CD4-positive, alpha-beta memory T cell (primary cell): Measurements from ENCODE around the gene GNAI1. TPM values are rescaled to one million over a fixed set of nuclear protein-coding genes. Genes with fewer than 3 reads are reported as not detected.
A peak's percentile ranks its signal among the peaks of the same experiment; 100 is the strongest.

ENCODE experiments used
- CTCF ChIA-PET: fragments of 350-600 bp; sonication (Branson Sonifier 250); formaldehyde crosslinking; loops from one replicate; lab custom pipeline; 2021; ENCODE audit warnings: inconsistent platforms; ENCODE audit not compliant: partially characterized antibody; lab: Charles Lee
- POLR2A ChIA-PET: fragments of 350-600 bp; sonication (Branson Sonifier 250); formaldehyde crosslinking; loops from one replicate; lab custom pipeline; 2021; ENCODE audit not compliant: partially characterized antibody; lab: Charles Lee
- DNase-seq, 5 donors: peaks; one replicate each; pipeline versions ENCODE4 v3.0.0 to v3.0.0-alpha.2; 2020 to 2022; ENCODE audit warnings: mixed read lengths in 1 of 5
- H3K27ac ChIP-seq: one replicate; pipeline ENCODE4 v1.7.0; 2013; ENCODE audit warnings: low read depth, low read length
- H3K27me3 ChIP-seq: 2 replicates; pipeline ENCODE4 v1.7.0; 2013; ENCODE audit warnings: mild to moderate bottlenecking, low read length, moderate library complexity; ENCODE audit not compliant: insufficient read depth
- H3K36me3 ChIP-seq: 2 replicates; pipeline ENCODE4 v1.7.0; 2013; ENCODE audit warnings: mild to moderate bottlenecking, low read length, moderate library complexity; ENCODE audit not compliant: insufficient read depth
- H3K4me1 ChIP-seq: 2 replicates; pipeline ENCODE4 v1.7.0; 2013; ENCODE audit warnings: mild to moderate bottlenecking, low read length, moderate library complexity; ENCODE audit not compliant: insufficient read depth
- H3K4me3 ChIP-seq, 2 donors: one replicate each; pipeline ENCODE4 v1.7.0; 2013; ENCODE audit warnings: low read length in 2 of 2, mild to moderate bottlenecking in 1 of 2
- H3K9me3 ChIP-seq, 2 donors: one replicate each; pipeline ENCODE4 v1.7.0; 2013; ENCODE audit warnings: low read length in 2 of 2, control low read depth in 1 of 2; ENCODE audit not compliant: control insufficient read depth in 1 of 2
- H3K27ac Mint-ChIP-seq, 7 donors: one replicate each; pipeline ENCODE4 v1.8.0; 2020 to 2021; ENCODE audit warnings: mixed read lengths in 7 of 7, mild to moderate bottlenecking in 6 of 7, inconsistent platforms in 3 of 7, moderate library complexity in 3 of 7
- H3K27me3 Mint-ChIP-seq, 2 donors: one replicate each; pipeline ENCODE4 v1.8.0; 2020 to 2021; ENCODE audit warnings: mixed read lengths in 2 of 2
- H3K36me3 Mint-ChIP-seq, 2 donors: one replicate each; pipeline ENCODE4 v1.8.0; 2020 to 2021; ENCODE audit warnings: mixed read lengths in 2 of 2, inconsistent platforms in 1 of 2, mild to moderate bottlenecking in 1 of 2
- H3K4me1 Mint-ChIP-seq, 4 donors: one replicate each; pipeline ENCODE4 v1.8.0; 2020 to 2021; ENCODE audit warnings: mixed read lengths in 4 of 4, mild to moderate bottlenecking in 1 of 4
- H3K4me3 Mint-ChIP-seq, 8 donors: one replicate each; pipeline ENCODE4 v1.8.0; 2020 to 2021; ENCODE audit warnings: mixed read lengths in 8 of 8, mild to moderate bottlenecking in 7 of 8, moderate library complexity in 6 of 8, inconsistent platforms in 3 of 8
- H3K9me3 Mint-ChIP-seq, 8 donors: one replicate each; pipeline ENCODE4 v1.8.0; 2020 to 2021; ENCODE audit warnings: mixed read lengths in 8 of 8, mild to moderate bottlenecking in 5 of 8, inconsistent platforms in 3 of 8, moderate library complexity in 1 of 8
- intact Hi-C: fragments of 100-400 bp; cut with micrococcal nuclease; formaldehyde crosslinking; loops from one replicate; pipeline ENCODE4 v1.15.1; 2023
- polyA plus RNA-seq, 2 donors: library from polyadenylated mRNA; unstranded; fragments of 300-500 nt; fragmentation: Illumina TruSeq; gene quantifications; one replicate each; pipeline ENCODE4 v1.2.3, GENCODE V29; 2021
- total RNA-seq, 2 experiments: library from RNA; stranded (reverse); gene quantifications; one replicate each; pipeline ENCODE4 v1.2.3, GENCODE V29; 2021

Gene GNAI1
- total RNA-seq: under 1 TPM; 0.49 to 0.78 TPM
- under 1 TPM in 1 of 2 donors, not detected in 1; 0.60 TPM for polyA plus RNA-seq

- CTCF ChIA-PET: no interaction called here
- Mint-ChIP-seq H3K4me1 (peaks cover 0 to 16% (median 5%) of the 10 kb centered on the region in 4 donors), H3K9me3 (peaks cover 0 to 21% (median 9%) of the 10 kb centered on the region in 8 donors), H3K4me3 (peak within 1 kb of the TSS; percentile 18 to 66 (median 55)), H3K27ac (peak within 1 kb of the TSS in 2 of 7 donors; percentile 10 to 25), H3K36me3 (no peaks in the 10 kb centered on the region), H3K27me3 (peaks cover 17 to 27% of the 10 kb centered on the region in 2 donors)
- H3K4me3 ChIP-seq: no peak within 1 kb of the TSS
- POLR2A ChIA-PET: no interaction called here
- no peaks in the 10 kb centered on the region for H3K9me3 ChIP-seq
- no peaks in the 10 kb centered on the region for H3K4me1 ChIP-seq
- intact Hi-C loops: no loop called here
- H3K36me3 ChIP-seq: no peaks in the 10 kb centered on the region
- DNase-seq: no peak
- no peak within 1 kb of the TSS for H3K27ac ChIP-seq
- H3K27me3 ChIP-seq: no peaks in the 10 kb centered on the region
These were observed at the start of gene GNAI1 for GRCh38 chr7:80134536-80135308. Gene GNAI1 (plus strand): TSS chr7:80134831. CDS start chr7:80135161, 330 bp downstream.

- Mint-ChIP-seq H3K36me3 (no peaks in the 10 kb centered on the region), H3K4me3 (no peak overlapping the region), H3K27me3 (no peaks in the 10 kb centered on the region), H3K27ac (no peak overlapping the region), H3K4me1 (no peaks in the 10 kb centered on the region), H3K9me3 (peaks cover 0 to 3% (median 0%) of the 10 kb centered on the region in 8 donors)
- Histone ChIP-seq H3K9me3 (no peaks in the 10 kb centered on the region), H3K27me3 (no peaks in the 10 kb centered on the region), H3K4me3 (no peak overlapping the region), H3K4me1 (no peaks in the 10 kb centered on the region), H3K27ac (no peak overlapping the region), H3K36me3 (no peaks in the 10 kb centered on the region)
- ChIA-PET POLR2A (no interaction called here), CTCF (no interaction called here)
- intact Hi-C loops: no loop called here
- DNase-seq: no peak
These were observed 47.4 kb upstream of the GNAI1 start for GRCh38 chr7:80087051-80087770.

- H3K9me3 Mint-ChIP-seq: peaks cover 0 to 3% (median 0%) of the 10 kb centered on the region in 8 donors
- CTCF ChIA-PET: no interaction called here
- H3K27ac Mint-ChIP-seq: no peak overlapping the region
- Histone ChIP-seq H3K9me3 (no peaks in the 10 kb centered on the region), H3K4me1 (no peaks in the 10 kb centered on the region), H3K27ac (no peak overlapping the region), H3K36me3 (no peaks in the 10 kb centered on the region), H3K27me3 (no peaks in the 10 kb centered on the region), H3K4me3 (no peak overlapping the region)
- H3K4me3 Mint-ChIP-seq: no peak overlapping the region
- intact Hi-C loops: no loop called here
- POLR2A ChIA-PET: no interaction called here
- no peaks in the 10 kb centered on the region for H3K4me1 Mint-ChIP-seq
- H3K27me3 Mint-ChIP-seq: no peaks in the 10 kb centered on the region
- H3K36me3 Mint-ChIP-seq: no peaks in the 10 kb centered on the region
- DNase-seq: no peak
These were observed 46.9 kb upstream of the GNAI1 start for GRCh38 chr7:80087771-80088170.

GRCh38 chr7:80088705-80089104 is 45.9 kb upstream of the GNAI1 start:
- DNase-seq: no peak
- H3K9me3 ChIP-seq: no peaks in the 10 kb centered on the region
- H3K36me3 Mint-ChIP-seq: no peaks in the 10 kb centered on the region
- H3K36me3 ChIP-seq: no peaks in the 10 kb centered on the region
- H3K4me1 Mint-ChIP-seq: no peaks in the 10 kb centered on the region
- ChIA-PET CTCF (no interaction called here), POLR2A (no interaction called here)
- no peak overlapping the region for H3K4me3 Mint-ChIP-seq
- no peak overlapping the region for H3K4me3 ChIP-seq
- H3K27ac ChIP-seq: no peak overlapping the region
- intact Hi-C loops: no loop called here
- H3K27me3 ChIP-seq: no peaks in the 10 kb centered on the region
- no peaks in the 10 kb centered on the region for H3K4me1 ChIP-seq
- no peak overlapping the region for H3K27ac Mint-ChIP-seq
- no peaks in the 10 kb centered on the region for H3K27me3 Mint-ChIP-seq
- H3K9me3 Mint-ChIP-seq: peaks cover 0 to 3% (median 0%) of the 10 kb centered on the region in 8 donors

GRCh38 chr7:80089366-80089765 is 45.3 kb upstream of the GNAI1 start:
- ChIA-PET POLR2A (no interaction called here), CTCF (no interaction called here)
- Histone ChIP-seq H3K4me3 (no peak overlapping the region), H3K36me3 (no peaks in the 10 kb centered on the region), H3K27me3 (no peaks in the 10 kb centered on the region), H3K4me1 (no peaks in the 10 kb centered on the region), H3K27ac (no peak overlapping the region), H3K9me3 (no peaks in the 10 kb centered on the region)
- no peaks in the 10 kb centered on the region for H3K36me3 Mint-ChIP-seq
- intact Hi-C loops: no loop called here
- no peak for DNase-seq
- H3K4me1 Mint-ChIP-seq: no peaks in the 10 kb centered on the region
- no peaks in the 10 kb centered on the region for H3K27me3 Mint-ChIP-seq
- peaks cover 0 to 3% (median 0%) of the 10 kb centered on the region in 8 donors for H3K9me3 Mint-ChIP-seq
- H3K4me3 Mint-ChIP-seq: no peak overlapping the region
- H3K27ac Mint-ChIP-seq: no peak overlapping the region

- Histone ChIP-seq H3K36me3 (no peaks in the 10 kb centered on the region), H3K4me3 (no peak overlapping the region), H3K27ac (no peak overlapping the region), H3K9me3 (no peaks in the 10 kb centered on the region), H3K4me1 (no peaks in the 10 kb centered on the region), H3K27me3 (no peaks in the 10 kb centered on the region)
- peaks cover 0 to 2% (median 0%) of the 10 kb centered on the region in 8 donors for H3K9me3 Mint-ChIP-seq
- intact Hi-C loops: no loop called here
- ChIA-PET POLR2A (no interaction called here), CTCF (no interaction called here)
- no peak for DNase-seq
- H3K27me3 Mint-ChIP-seq: no peaks in the 10 kb centered on the region
- no peak overlapping the region for H3K4me3 Mint-ChIP-seq
- no peak overlapping the region for H3K27ac Mint-ChIP-seq
- no peaks in the 10 kb centered on the region for H3K4me1 Mint-ChIP-seq
- no peaks in the 10 kb centered on the region for H3K36me3 Mint-ChIP-seq
These were observed 41.3 kb upstream of the GNAI1 start for GRCh38 chr7:80093349-80093748.

GRCh38 chr7:80095545-80095944 is 39.1 kb upstream of the GNAI1 start:
- Histone ChIP-seq H3K4me3 (no peak overlapping the region), H3K4me1 (no peaks in the 10 kb centered on the region), H3K9me3 (no peaks in the 10 kb centered on the region), H3K36me3 (no peaks in the 10 kb centered on the region), H3K27ac (no peak overlapping the region), H3K27me3 (no peaks in the 10 kb centered on the region)
- Mint-ChIP-seq H3K36me3 (no peaks in the 10 kb centered on the region), H3K4me1 (no peaks in the 10 kb centered on the region), H3K27ac (no peak overlapping the region), H3K27me3 (no peaks in the 10 kb centered on the region), H3K9me3 (peaks cover 0 to 2% (median 0%) of the 10 kb centered on the region in 8 donors), H3K4me3 (no peak overlapping the region)
- CTCF ChIA-PET: no interaction called here
- POLR2A ChIA-PET: no interaction called here
- intact Hi-C loops: no loop called here
- DNase-seq: no peak
